Esophagus muscularis mucosa (tissue), 4 donors: ENCODE measurements around the gene ZNF836.

ENCODE experiments used
- CTCF ChIP-seq, 3 experiments: fragments of 200-600 bp in 2 of 3; fragments of 450-650 bp in 1 of 3; sonication (generic) in 2 of 3; IDR thresholded peaks; one replicate each; pipeline ENCODE4 v1.5.1; 2017 to 2019; ENCODE audit warnings: antibody characterized with exemption in 3 of 3, mild to moderate bottlenecking in 2 of 3, moderate library complexity in 1 of 3
- EP300 ChIP-seq: sonication (generic); formaldehyde crosslinking; IDR thresholded peaks from one replicate; pipeline ENCODE4 v1.6.1; 2017; ENCODE audit warnings: antibody characterized with exemption
- POLR2A ChIP-seq: fragments of 450-650 bp; IDR thresholded peaks from one replicate; pipeline ENCODE4 v1.6.1; 2017; ENCODE audit warnings: antibody characterized with exemption, moderate library complexity, mild to moderate bottlenecking, low read depth
- POLR2AphosphoS5 ChIP-seq, 2 donors: sonication (generic); formaldehyde crosslinking; IDR thresholded peaks; one replicate each; pipeline ENCODE4 v1.6.1; 2017; ENCODE audit warnings: antibody characterized with exemption in 2 of 2

GRCh38 chr19:52142001-52142595 is 29.3 kb downstream of the ZNF836 start:
- TF ChIP-seq CTCF (IDR thresholded peaks at IDR 0.05) (no peak), POLR2A (no peak), EP300 (no peak), POLR2AphosphoS5 (IDR thresholded peaks at IDR 0.05) (no peak)
